Liver (tissue), 9 donors: ENCODE measurements around the gene TTC23. TPM values are rescaled to one million over a fixed set of nuclear protein-coding genes. Genes with fewer than 3 reads are reported as not detected.

Experiments used
- DNase-seq: peaks from one replicate; pipeline ENCODE4 v3.0.0-alpha.2; 2017; ENCODE audit warnings: low spot score
- H3K27ac ChIP-seq, 2 donors: one replicate each; pipeline ENCODE4 v1.7.0; 2013; ENCODE audit warnings: inconsistent platforms in 2 of 2, low read length in 2 of 2, control low read depth in 1 of 2, low read depth in 1 of 2, mild to moderate bottlenecking in 1 of 2
- H3K27me3 ChIP-seq, 4 donors: one replicate each; pipeline versions ENCODE4 v1.6.1 to v1.7.0; 2013; ENCODE audit warnings: low read length in 3 of 4, inconsistent platforms in 1 of 4, mild to moderate bottlenecking in 1 of 4, moderate library complexity in 1 of 4; ENCODE audit not compliant: control insufficient read depth in 4 of 4, insufficient read depth in 4 of 4
- H3K36me3 ChIP-seq, 4 donors: one replicate each; pipeline versions ENCODE4 v1.6.1 to v1.7.0; 2013; ENCODE audit warnings: low read length in 3 of 4, mild to moderate bottlenecking in 3 of 4, low read depth in 1 of 4, moderate library complexity in 1 of 4; ENCODE audit not compliant: control insufficient read depth in 4 of 4, insufficient read depth in 3 of 4
- H3K4me1 ChIP-seq, 4 donors: one replicate each; pipeline versions ENCODE4 v1.6.1 to v1.7.0; 2013; ENCODE audit warnings: low read length in 3 of 4, mild to moderate bottlenecking in 3 of 4, moderate library complexity in 1 of 4; ENCODE audit not compliant: control insufficient read depth in 4 of 4, insufficient read depth in 4 of 4
- H3K4me3 ChIP-seq, 3 donors: one replicate each; pipeline versions ENCODE4 v1.6.1 to v1.7.0; 2013; ENCODE audit warnings: low read length in 3 of 3, control low read depth in 1 of 3, low read depth in 1 of 3, mild to moderate bottlenecking in 1 of 3
- H3K9ac ChIP-seq, 2 donors: one replicate each; pipeline ENCODE4 v1.7.0; 2013; ENCODE audit warnings: low read length in 2 of 2, mild to moderate bottlenecking in 2 of 2, moderate library complexity in 2 of 2, control low read depth in 1 of 2, low read depth in 1 of 2
- H3K9me3 ChIP-seq, 4 donors: one replicate each; pipeline versions ENCODE4 v1.6.1 to v1.7.0; 2013; ENCODE audit warnings: low read length in 3 of 4; ENCODE audit not compliant: control insufficient read depth in 4 of 4
- ATF3 ChIP-seq: IDR thresholded peaks from 2 replicates; pipeline ENCODE4 v1.6.1; 2016; ENCODE audit warnings: antibody characterized with exemption
- EGR1 ChIP-seq, 2 donors: IDR thresholded peaks; 2 replicates each; pipeline ENCODE4 v1.6.1; 2016 to 2018; ENCODE audit warnings: antibody characterized with exemption in 2 of 2, low read depth in 2 of 2
- FOXA1 ChIP-seq: IDR thresholded peaks from 2 replicates; pipeline ENCODE4 v1.6.1; 2016; ENCODE audit warnings: antibody characterized with exemption
- FOXA2 ChIP-seq: IDR thresholded peaks from 2 replicates; pipeline ENCODE4 v1.6.1; 2016; ENCODE audit warnings: antibody characterized with exemption
- HNF4A ChIP-seq, 2 donors: conservative IDR thresholded peaks; 2 replicates each; pipeline ENCODE4 v1.6.1; 2016; ENCODE audit warnings: antibody characterized with exemption in 2 of 2, mild to moderate bottlenecking in 2 of 2
- HNF4G ChIP-seq: IDR thresholded peaks from 2 replicates; pipeline ENCODE4 v1.6.1; 2016; ENCODE audit warnings: antibody characterized with exemption
- JUND ChIP-seq, 2 donors: IDR thresholded peaks; 2 replicates each; pipeline ENCODE4 v1.6.1; 2016; ENCODE audit warnings: antibody characterized with exemption in 2 of 2
- MAX ChIP-seq: IDR thresholded peaks from 2 replicates; pipeline ENCODE4 v1.6.1; 2016; ENCODE audit warnings: antibody characterized with exemption
- NR2F2 ChIP-seq: IDR thresholded peaks from 2 replicates; pipeline ENCODE4 v1.6.1; 2016; ENCODE audit warnings: antibody characterized with exemption
- RAD21 ChIP-seq, 2 donors: IDR thresholded peaks; 2 replicates each; pipeline ENCODE4 v1.6.1; 2016; ENCODE audit warnings: antibody characterized with exemption in 2 of 2, mild to moderate bottlenecking in 2 of 2
- RXRA ChIP-seq, 2 donors: IDR thresholded peaks; 2 replicates each; pipeline ENCODE4 v1.6.1; 2017 to 2018; ENCODE audit warnings: antibody characterized with exemption in 2 of 2, mild to moderate bottlenecking in 1 of 2
- SP1 ChIP-seq: IDR thresholded peaks from 2 replicates; pipeline ENCODE4 v1.6.1; 2018; ENCODE audit warnings: antibody characterized with exemption, mild to moderate bottlenecking
- TAF1 ChIP-seq: conservative IDR thresholded peaks from 2 replicates; pipeline ENCODE4 v1.6.1; 2016; ENCODE audit warnings: antibody characterized with exemption, mild to moderate bottlenecking
- YY1 ChIP-seq: IDR thresholded peaks from 2 replicates; pipeline ENCODE4 v1.6.1; 2016; ENCODE audit warnings: antibody characterized with exemption, mild to moderate bottlenecking
- WGBS: extraction: QIAGEN DNeasy Blood & Tissue Kit; methylation state at CpG from one replicate; pipeline ENCODE4 v1.1.7; 2013; 5-methylcytosine and 5-hydroxymethylcytosine counted together
- polyA plus RNA-seq, 2 donors: library from polyadenylated mRNA; stranded (reverse) in 1 of 2; unstranded in 1 of 2; fragments of 200-250 nt in 1 of 2; fragments of >200 nt in 1 of 2; fragmentation: Nextera tagmentation in 1 of 2; extraction: Ambion mirVana in 1 of 2; gene quantifications; one replicate each; pipeline versions ENCODE4 v1.2.1 to v1.2.3, GENCODE V29; 2013 to 2015
- total RNA-seq, 2 donors: library from RNA; depleted of rRNA; stranded (reverse); fragments of >200 nt; gene quantifications; one replicate each; pipeline ENCODE4 v1.2.3, GENCODE V29; 2014
- TF ChIP-seq, protein P1 (sequence below): fragments of 150-350 bp; IDR thresholded peaks from 2 replicates; pipeline ENCODE4 v1.5.1; 2017; ENCODE audit warnings: improper control_type of control experiment, low read depth, low read length; ENCODE audit not compliant: missing input control
- donor health status: healthy.
- donor health status: healthy.
- donor health status: healthy.
- donor health status: healthy.
- donor health status: healthy.

TTC23 gene
- total and polyA plus RNA-seq, 4 donors, result 3.7 to 12.3 (median 7.2) TPM

- peak; percentile 73 for DNase-seq
- H3K9me3 ChIP-seq, result no peaks in the 10 kb centered on the region
- H3K4me1 ChIP-seq, result peaks cover 9 to 20% (median 18%) of the 10 kb centered on the region in 4 donors
- WGBS, result 4% methylated on average over 91 of the region's 91 CpGs
- no peak within 1 kb of the TSS for H3K9ac ChIP-seq
- TF ChIP-seq RAD21 (IDR thresholded peaks at IDR 0.05) (peak; percentile 40 to 59), HNF4A (conservative IDR thresholded peaks at IDR 0.05) (no peak), RXRA (IDR thresholded peaks at IDR 0.05) (no peak), ATF3 (no peak), EGR1 (IDR thresholded peaks at IDR 0.05; ENCODE audit: low read depth in 2 of 2) (no peak), TAF1 (no peak)
- TF ChIP-seq, protein P1, sequence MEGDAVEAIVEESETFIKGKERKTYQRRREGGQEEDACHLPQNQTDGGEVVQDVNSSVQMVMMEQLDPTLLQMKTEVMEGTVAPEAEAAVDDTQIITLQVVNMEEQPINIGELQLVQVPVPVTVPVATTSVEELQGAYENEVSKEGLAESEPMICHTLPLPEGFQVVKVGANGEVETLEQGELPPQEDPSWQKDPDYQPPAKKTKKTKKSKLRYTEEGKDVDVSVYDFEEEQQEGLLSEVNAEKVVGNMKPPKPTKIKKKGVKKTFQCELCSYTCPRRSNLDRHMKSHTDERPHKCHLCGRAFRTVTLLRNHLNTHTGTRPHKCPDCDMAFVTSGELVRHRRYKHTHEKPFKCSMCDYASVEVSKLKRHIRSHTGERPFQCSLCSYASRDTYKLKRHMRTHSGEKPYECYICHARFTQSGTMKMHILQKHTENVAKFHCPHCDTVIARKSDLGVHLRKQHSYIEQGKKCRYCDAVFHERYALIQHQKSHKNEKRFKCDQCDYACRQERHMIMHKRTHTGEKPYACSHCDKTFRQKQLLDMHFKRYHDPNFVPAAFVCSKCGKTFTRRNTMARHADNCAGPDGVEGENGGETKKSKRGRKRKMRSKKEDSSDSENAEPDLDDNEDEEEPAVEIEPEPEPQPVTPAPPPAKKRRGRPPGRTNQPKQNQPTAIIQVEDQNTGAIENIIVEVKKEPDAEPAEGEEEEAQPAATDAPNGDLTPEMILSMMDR, result peak; percentile 74
- H3K27me3 ChIP-seq, result no peaks in the 10 kb centered on the region
- H3K27ac ChIP-seq, result peak within 1 kb of the TSS; percentile 34 to 41
- H3K36me3 ChIP-seq, result no peaks in the 10 kb centered on the region
- peak within 1 kb of the TSS; percentile 5 to 53 (median 49) for H3K4me3 ChIP-seq
Observed at GRCh38 chr15:99104788-99105513, 144.4 kb downstream of the TTC23 start, which contains the start of gene SYNM. Gene SYNM, plus strand, starts transcription at chr15:99105080. Its CDS starts 120 bp downstream, at chr15:99105200.

GRCh38 chr15:99103279-99103678 lies 146.1 kb downstream of the TTC23 start:
- WGBS, result 83% methylated on average over 2 of the region's 2 CpGs
- Histone ChIP-seq H3K9me3 (no peaks in the 10 kb centered on the region), H3K27ac (no peak overlapping the region), H3K9ac (no peak overlapping the region), H3K4me3 (no peak overlapping the region), H3K4me1 (peaks cover 9 to 20% (median 15%) of the 10 kb centered on the region in 4 donors), H3K27me3 (no peaks in the 10 kb centered on the region), H3K36me3 (no peaks in the 10 kb centered on the region)
- no peak for DNase-seq
- TF ChIP-seq YY1 (no peak), JUND (IDR thresholded peaks at IDR 0.05) (no peak), FOXA2 (no peak), RXRA (IDR thresholded peaks at IDR 0.05) (no peak), SP1 (no peak), MAX (no peak), TAF1 (no peak), HNF4G (no peak), HNF4A (conservative IDR thresholded peaks at IDR 0.05) (no peak), NR2F2 (no peak), FOXA1 (no peak)
- TF ChIP-seq, protein P1, result no peak
